ENCODE measurements around the gene TIMM10B.

GRCh38 chr11:6443269-6444003, 37.9 kb upstream of the TIMM10B start:
- TF ChIP-seq EED (CRISPR knock-in tag; IDR thresholded peaks at IDR 0.05) (no peak), MYC (CRISPR knock-in tag; IDR thresholded peaks at IDR 0.05; ENCODE audit: borderline replicate concordance) (no peak), NR2F2 (IDR thresholded peaks at IDR 0.05; ENCODE audit: borderline replicate concordance, low read depth) (no peak), MAX (IDR thresholded peaks at IDR 0.05) (no peak), ZSCAN21 (CRISPR knock-in tag; IDR thresholded peaks at IDR 0.05; ENCODE audit: borderline replicate concordance) (no peak), ZFX (CRISPR knock-in tag; IDR thresholded peaks at IDR 0.05; ENCODE audit: low read depth) (no peak), RFX5 (IDR thresholded peaks at IDR 0.05; ENCODE audit: low read depth, low read length) (no peak), TGIF2 (CRISPR knock-in tag; IDR thresholded peaks at IDR 0.05) (no peak)
